ENCODE measurements around the gene PRDX5. TPM values are rescaled to one million over a fixed set of nuclear protein-coding genes. Genes with fewer than 3 reads are reported as not detected.
A peak's percentile ranks its signal among the peaks of the same experiment; 100 is the strongest.
"Not testable (repeated sequence)": the region's sequence is repeated elsewhere in the genome, so short reads cannot be mapped to it uniquely, and the experiment has no call there.

PRDX5 gene
- polyA plus RNA-seq, 1 donor from 2014 or later = 185 TPM

DNA sequence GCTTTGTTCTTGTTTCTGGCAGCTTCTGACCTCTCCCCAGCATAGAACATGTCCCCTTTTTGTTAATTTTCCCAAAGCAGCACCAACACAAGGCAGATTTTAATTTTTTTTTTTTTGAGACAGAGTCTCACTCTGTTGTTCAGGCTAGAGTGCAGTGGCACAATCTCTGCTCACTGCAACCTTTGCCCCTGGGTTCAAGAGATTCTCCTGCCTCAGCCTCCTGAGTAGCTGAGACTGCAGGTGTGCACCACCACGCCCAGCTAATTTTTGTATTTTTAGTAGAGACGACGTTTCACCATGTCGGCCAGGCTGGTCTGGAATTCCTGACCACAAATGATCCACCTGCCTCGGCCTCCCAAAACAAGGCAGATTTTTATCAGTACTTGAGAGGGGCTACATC lies 10.1 kb upstream of the PRDX5 start:
- H3K27ac Mint-ChIP-seq = peak overlapping the region; percentile 28 to 51 (median 33)

DNA sequence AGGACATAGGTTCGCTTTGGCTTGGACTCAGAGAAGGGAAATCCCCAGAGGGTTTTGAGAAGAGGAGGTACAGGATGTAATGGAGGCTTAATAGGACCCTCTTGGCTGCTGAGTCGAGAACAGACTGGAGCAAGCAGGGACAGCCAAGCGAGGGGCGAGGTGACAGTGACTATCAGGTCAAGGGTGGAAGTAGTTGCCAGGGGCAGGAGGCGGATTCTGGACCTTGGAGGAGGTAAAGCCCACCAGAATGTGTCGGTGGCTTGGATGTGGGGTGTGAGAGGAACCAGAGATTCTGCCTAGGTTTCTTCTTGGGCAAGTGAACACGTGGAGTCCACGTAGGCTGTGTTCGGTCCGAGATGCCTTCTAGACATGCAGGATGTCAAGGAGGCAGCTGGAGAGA lies 5.0 kb upstream of the PRDX5 start:
- Mint-ChIP-seq H3K4me3 (peak overlapping the region in 1 of 4 donors; percentile 68), H3K36me3 (peaks cover 1% of the 10 kb centered on the region), H3K4me1 (peaks cover 5 to 16% (median 6%) of the 10 kb centered on the region in 3 donors), H3K27ac (peak overlapping the region; percentile 37 to 84 (median 71)), H3K27me3 (no peaks in the 10 kb centered on the region), H3K9me3 (no peaks in the 10 kb centered on the region)

More for the DNA sequence above, 10.1 kb upstream of the PRDX5 start:
- H3K4me1 Mint-ChIP-seq = peaks cover 0 to 21% (median 13%) of the 10 kb centered on the region in 3 donors
- peak overlapping the region in 2 of 4 donors; percentile 74 to 87 for H3K4me3 Mint-ChIP-seq
- not testable (repeated sequence) for H3K36me3 Mint-ChIP-seq, H3K9me3 Mint-ChIP-seq, H3K27me3 Mint-ChIP-seq

DNA sequence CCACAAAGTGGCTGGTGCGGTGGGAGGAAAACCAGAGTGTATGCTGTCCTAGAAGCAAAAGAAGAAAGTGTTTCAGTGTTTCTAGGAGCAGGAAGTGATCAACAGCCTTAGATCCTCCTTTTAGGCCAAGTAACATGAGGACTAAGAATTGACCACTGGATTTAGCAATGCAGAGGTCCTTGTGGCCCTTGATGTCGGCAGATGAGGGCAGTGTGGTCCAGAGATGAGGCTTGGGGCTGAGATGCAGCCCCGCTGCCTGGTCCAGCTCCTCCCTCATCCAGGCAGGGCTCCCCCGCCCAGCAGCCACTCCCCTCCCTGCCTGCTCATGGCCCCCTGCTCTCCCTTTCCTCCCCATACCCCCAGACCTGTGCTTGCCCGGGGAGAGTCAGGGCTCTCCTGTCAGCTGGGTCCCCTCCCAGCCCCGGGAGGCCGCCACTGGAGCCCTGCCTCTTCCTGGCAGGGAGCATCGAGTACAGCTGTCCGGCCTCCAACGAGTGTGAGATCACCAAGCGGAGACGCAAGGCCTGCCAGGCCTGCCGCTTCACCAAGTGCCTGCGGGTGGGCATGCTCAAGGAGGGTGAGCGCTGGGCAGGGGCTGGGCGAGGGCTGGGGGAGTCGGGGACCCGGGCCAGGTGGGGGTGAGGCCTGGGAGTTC lies 4.3 kb upstream of the PRDX5 start:
- Mint-ChIP-seq H3K27me3 (no peaks in the 10 kb centered on the region), H3K9me3 (no peaks in the 10 kb centered on the region), H3K4me3 (peak overlapping the region in 1 of 4 donors; percentile 68), H3K27ac (peak overlapping the region in 2 of 3 donors; percentile 37 to 84), H3K36me3 (peaks cover 1% of the 10 kb centered on the region), H3K4me1 (peaks cover 5 to 17% (median 8%) of the 10 kb centered on the region in 3 donors)

DNA sequence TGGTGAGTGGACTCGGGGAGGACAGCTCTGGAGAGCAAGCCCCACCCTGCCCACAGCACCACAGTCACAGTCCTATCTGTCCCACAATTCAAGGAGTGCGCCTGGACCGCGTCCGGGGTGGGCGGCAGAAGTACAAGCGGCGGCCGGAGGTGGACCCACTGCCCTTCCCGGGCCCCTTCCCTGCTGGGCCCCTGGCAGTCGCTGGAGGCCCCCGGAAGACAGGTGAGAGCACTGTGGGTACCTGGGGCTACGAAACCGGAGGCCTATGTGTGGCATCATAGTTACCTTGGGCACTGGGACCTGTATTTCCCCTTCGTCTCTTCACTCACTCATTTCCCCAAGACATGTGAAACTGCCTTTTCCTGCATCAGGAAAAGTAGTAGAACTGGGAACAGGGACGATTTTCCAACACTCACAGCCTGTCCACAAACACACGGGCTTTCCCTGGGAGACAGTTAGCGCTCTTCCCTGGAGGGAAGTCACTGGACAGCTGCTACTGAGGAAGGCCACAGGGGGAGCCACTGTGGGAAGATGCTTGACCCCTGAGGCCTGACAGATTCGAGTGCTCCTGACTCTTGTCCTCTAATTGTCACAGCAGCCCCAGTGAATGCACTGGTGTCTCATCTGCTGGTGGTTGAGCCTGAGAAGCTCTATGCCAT lies 3.6 kb upstream of the PRDX5 start:
- Mint-ChIP-seq H3K9me3 (no peaks in the 10 kb centered on the region), H3K36me3 (peaks cover 1% of the 10 kb centered on the region), H3K27ac (peak overlapping the region in 2 of 3 donors; percentile 73 to 77), H3K27me3 (no peaks in the 10 kb centered on the region), H3K4me1 (peaks cover 5 to 21% (median 13%) of the 10 kb centered on the region in 3 donors), H3K4me3 (peak overlapping the region in 1 of 4 donors; percentile 32)

GRCh38 chr11:64314805-64315561 lies 2.9 kb upstream of the PRDX5 start:
- H3K27ac Mint-ChIP-seq = peak overlapping the region in 2 of 3 donors; percentile 73 to 77
- H3K4me1 Mint-ChIP-seq = peaks cover 5 to 22% (median 13%) of the 10 kb centered on the region in 3 donors
- no peaks in the 10 kb centered on the region for H3K27me3 Mint-ChIP-seq
- peak overlapping the region in 3 of 4 donors; percentile 4 to 63 (median 53) for H3K4me3 Mint-ChIP-seq
- no peaks in the 10 kb centered on the region for H3K9me3 Mint-ChIP-seq
- H3K36me3 Mint-ChIP-seq = peaks cover 1% of the 10 kb centered on the region

DNA sequence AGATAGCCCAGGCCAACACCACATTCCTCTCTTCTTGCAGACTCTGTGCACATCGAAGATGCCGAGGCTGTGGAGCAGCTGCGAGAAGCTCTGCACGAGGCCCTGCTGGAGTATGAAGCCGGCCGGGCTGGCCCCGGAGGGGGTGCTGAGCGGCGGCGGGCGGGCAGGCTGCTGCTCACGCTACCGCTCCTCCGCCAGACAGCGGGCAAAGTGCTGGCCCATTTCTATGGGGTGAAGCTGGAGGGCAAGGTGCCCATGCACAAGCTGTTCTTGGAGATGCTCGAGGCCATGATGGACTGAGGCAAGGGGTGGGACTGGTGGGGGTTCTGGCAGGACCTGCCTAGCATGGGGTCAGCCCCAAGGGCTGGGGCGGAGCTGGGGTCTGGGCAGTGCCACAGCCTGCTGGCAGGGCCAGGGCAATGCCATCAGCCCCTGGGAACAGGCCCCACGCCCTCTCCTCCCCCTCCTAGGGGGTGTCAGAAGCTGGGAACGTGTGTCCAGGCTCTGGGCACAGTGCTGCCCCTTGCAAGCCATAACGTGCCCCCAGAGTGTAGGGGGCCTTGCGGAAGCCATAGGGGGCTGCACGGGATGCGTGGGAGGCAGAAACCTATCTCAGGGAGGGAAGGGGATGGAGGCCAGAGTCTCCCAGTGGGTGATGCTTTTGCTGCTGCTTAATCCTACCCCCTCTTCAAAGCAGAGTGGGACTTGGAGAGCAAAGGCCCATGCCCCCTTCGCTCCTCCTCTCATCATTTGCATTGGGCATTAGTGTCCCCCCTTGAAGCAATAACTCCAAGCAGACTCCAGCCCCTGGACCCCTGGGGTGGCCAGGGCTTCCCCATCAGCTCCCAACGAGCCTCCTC lies 2.0 kb upstream of the PRDX5 start:
- H3K27me3 Mint-ChIP-seq, H3K36me3 Mint-ChIP-seq, H3K9me3 Mint-ChIP-seq: not testable (repeated sequence)
- Mint-ChIP-seq H3K4me3 (peak overlapping the region in 2 of 4 donors; percentile 63 to 98), H3K4me1 (peaks cover 10 to 24% (median 17%) of the 10 kb centered on the region in 3 donors), H3K27ac (peak overlapping the region; percentile 99 to 100 (median 100))

GRCh38 chr11:64316672-64317324 lies 1.1 kb upstream of the PRDX5 start:
- H3K4me3 Mint-ChIP-seq = peak overlapping the region; percentile 89 to 100 (median 98)
- H3K4me1 Mint-ChIP-seq = peaks cover 10 to 23% (median 17%) of the 10 kb centered on the region in 3 donors
- peak overlapping the region; percentile 99 to 100 (median 100) for H3K27ac Mint-ChIP-seq
- no peaks in the 10 kb centered on the region for H3K27me3 Mint-ChIP-seq
- no peaks in the 10 kb centered on the region for H3K9me3 Mint-ChIP-seq
- peaks cover 1% of the 10 kb centered on the region for H3K36me3 Mint-ChIP-seq

GRCh38 chr11:64317325-64317960 lies 478 bp upstream of the PRDX5 start, which contains the start of gene TRMT112:
TRMT112 (minus strand) TSS chr11:64317559; CDS start chr11:64317526, 33 bp downstream.
- Mint-ChIP-seq H3K27ac (peak within 1 kb of the TSS; percentile 99 to 100 (median 100)), H3K36me3 (peaks cover 1% of the 10 kb centered on the region), H3K9me3 (no peaks in the 10 kb centered on the region), H3K27me3 (no peaks in the 10 kb centered on the region), H3K4me1 (peaks cover 10 to 23% (median 17%) of the 10 kb centered on the region in 3 donors), H3K4me3 (peak within 1 kb of the TSS; percentile 89 to 100 (median 98))

DNA sequence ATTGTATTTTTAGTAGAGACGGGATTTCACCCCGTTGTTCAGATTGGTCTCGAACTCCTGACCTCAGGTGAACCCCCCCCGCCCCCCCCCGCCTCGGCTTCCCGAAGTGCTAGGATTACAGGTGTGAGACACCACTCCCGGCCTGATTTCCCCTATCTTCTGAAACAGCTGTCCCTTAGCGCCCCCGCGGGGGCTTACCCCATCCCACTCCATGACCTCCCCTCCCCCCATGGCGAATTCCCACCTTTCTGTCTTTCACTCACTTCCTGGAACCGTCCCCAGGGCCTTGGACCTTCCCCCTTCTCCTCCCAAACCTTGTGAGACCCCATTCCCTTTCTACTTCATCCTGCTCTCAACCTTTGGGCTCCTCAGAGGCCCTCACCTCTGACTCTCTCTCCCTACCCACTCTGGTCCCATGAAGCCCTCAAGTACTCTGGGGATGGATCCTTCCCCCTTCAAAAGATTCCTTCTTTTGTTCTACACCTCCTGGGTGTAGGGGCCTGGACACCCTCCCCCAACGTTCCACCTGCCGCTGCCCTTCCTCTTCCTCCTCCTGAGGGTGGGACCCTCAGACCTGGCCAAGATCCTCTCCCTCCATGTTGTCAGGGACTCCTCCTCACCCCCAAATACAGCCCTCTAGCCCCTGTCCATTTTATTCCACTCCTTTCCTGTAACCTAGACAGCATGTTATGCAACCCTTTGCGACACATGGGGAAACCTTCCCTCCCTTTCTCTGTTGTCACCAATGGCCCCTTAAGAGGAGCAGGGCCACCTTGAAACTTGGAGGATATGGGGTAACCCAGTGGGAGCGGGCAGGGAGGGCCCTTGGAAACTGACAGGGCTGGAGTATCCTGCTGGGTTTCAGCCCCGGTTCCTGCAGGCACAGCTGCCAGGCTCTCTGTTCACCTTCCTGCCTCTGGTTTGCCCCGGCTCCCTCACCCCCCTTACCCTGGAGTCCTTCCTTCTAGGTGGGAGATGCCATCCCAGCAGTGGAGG lies 1.1 kb downstream of the PRDX5 start:
- peak overlapping the region; percentile 89 to 100 (median 98) for H3K4me3 Mint-ChIP-seq
- no peaks in the 10 kb centered on the region for H3K36me3 Mint-ChIP-seq
- H3K4me1 Mint-ChIP-seq = peaks cover 10 to 19% (median 17%) of the 10 kb centered on the region in 3 donors
- peak overlapping the region; percentile 99 to 100 (median 100) for H3K27ac Mint-ChIP-seq
- no peaks in the 10 kb centered on the region for H3K27me3 Mint-ChIP-seq
- no peaks in the 10 kb centered on the region for H3K9me3 Mint-ChIP-seq

DNA sequence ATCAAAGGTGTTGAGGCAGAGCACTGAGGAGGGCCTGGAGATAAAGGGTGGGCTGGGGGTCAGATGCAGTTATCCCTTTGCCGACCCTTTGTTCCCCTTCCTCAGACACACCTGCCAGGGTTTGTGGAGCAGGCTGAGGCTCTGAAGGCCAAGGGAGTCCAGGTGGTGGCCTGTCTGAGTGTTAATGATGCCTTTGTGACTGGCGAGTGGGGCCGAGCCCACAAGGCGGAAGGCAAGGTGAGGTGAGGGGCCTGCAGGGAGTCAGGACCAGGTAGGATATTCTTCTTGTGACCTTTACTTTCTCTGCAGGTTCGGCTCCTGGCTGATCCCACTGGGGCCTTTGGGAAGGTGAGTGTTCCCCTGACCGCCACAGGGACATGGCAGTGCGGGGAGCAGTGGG lies 2.6 kb downstream of the PRDX5 start:
- Mint-ChIP-seq H3K4me1 (peaks cover 10 to 19% (median 14%) of the 10 kb centered on the region in 3 donors), H3K4me3 (peak overlapping the region in 2 of 4 donors; percentile 16 to 98), H3K9me3 (no peaks in the 10 kb centered on the region), H3K36me3 (no peaks in the 10 kb centered on the region), H3K27me3 (no peaks in the 10 kb centered on the region), H3K27ac (peak overlapping the region in 1 of 3 donors; percentile 99)

DNA sequence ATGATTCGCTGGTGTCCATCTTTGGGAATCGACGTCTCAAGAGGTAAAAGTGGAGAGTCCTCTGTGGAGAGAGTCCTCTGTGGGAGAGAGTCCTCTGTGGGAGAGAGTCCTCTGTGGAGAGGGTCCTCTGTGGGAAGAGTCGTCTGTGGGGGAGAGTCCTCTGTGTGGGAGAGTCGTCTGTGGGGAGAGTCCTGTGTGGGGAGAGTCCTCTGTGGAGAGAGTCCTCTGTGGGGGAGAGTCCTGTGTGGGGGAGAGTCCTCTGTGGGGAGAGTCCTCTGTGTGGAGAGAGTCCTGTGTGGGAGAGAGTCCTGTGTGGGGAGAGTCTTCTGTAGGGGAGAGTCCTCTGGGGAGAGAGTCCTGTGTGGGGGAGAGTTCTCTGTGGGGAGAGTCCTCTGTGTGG lies 3.1 kb downstream of the PRDX5 start:
- peak overlapping the region in 1 of 4 donors; percentile 98 for H3K4me3 Mint-ChIP-seq
- peak overlapping the region in 1 of 3 donors; percentile 99 for H3K27ac Mint-ChIP-seq
- no peaks in the 10 kb centered on the region for H3K36me3 Mint-ChIP-seq
- peaks cover 10 to 19% (median 14%) of the 10 kb centered on the region in 3 donors for H3K4me1 Mint-ChIP-seq
- H3K9me3 Mint-ChIP-seq = no peaks in the 10 kb centered on the region
- no peaks in the 10 kb centered on the region for H3K27me3 Mint-ChIP-seq

GRCh38 chr11:64321533-64321932 lies 3.6 kb downstream of the PRDX5 start:
- H3K4me3 Mint-ChIP-seq = peak overlapping the region in 1 of 4 donors; percentile 98
- H3K9me3 Mint-ChIP-seq = no peaks in the 10 kb centered on the region
- H3K36me3 Mint-ChIP-seq = no peaks in the 10 kb centered on the region
- no peaks in the 10 kb centered on the region for H3K27me3 Mint-ChIP-seq
- peaks cover 10 to 17% (median 14%) of the 10 kb centered on the region in 3 donors for H3K4me1 Mint-ChIP-seq
- peak overlapping the region in 2 of 3 donors; percentile 5 to 99 for H3K27ac Mint-ChIP-seq

Measured in IgD-negative memory B cell (primary cell).